GM21526 (cell line): ENCODE data around the gene SYVN1.

Source experiments
- ATAC-seq: cut with Tn5 transposase; IDR thresholded peaks from one replicate; pipeline ENCODE4 v1.9.1; 2021; ENCODE audit warnings: moderate library complexity; ENCODE audit not compliant: unreplicated experiment, low FRiP score

SYVN1 gene

DNA sequence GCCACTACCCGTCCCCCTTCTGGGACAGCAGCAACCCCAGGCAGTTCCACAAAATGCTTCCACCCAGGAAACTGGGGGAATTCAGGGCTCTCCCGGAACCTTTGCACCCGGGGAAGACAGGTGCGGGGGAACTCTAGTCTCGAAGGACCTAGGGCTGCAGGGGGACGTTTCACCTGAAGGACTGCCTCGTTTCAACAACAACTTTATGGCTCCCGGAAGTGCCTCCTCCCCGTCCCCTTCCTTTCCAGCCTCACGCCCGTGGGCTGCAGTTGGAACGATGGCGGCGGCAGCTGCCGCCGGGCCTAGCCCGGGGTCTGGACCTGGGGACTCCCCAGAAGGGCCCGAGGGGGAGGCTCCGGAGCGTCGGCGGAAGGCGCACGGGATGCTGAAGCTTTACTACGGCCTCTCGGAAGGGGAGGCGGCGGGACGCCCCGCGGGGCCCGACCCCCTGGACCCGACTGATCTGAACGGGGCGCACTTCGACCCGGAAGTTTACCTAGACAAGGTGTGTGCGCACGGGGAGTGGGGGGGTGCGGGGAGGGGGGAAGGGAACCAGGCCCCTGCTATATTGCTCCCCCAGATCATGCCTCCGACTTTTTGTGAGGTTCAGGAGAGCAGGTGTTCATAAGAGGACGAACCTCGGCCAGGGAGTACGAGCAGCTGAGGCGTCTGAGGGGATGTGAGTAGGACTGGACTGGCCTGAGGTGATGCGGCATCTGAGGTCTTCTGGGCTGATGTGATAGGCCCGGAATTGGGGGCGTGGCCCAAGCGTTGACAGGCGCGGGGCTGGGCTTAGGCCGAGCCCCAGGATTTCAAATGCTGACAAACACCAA, 38.1 kb downstream of the SYVN1 start, which contains the start of gene VPS51:
Gene VPS51 (plus strand): TSS at position 241 of the 833 bp plus-strand sequence. CDS start 37 bp downstream, at position 278.
- ATAC-seq = peak; percentile 66

DNA sequence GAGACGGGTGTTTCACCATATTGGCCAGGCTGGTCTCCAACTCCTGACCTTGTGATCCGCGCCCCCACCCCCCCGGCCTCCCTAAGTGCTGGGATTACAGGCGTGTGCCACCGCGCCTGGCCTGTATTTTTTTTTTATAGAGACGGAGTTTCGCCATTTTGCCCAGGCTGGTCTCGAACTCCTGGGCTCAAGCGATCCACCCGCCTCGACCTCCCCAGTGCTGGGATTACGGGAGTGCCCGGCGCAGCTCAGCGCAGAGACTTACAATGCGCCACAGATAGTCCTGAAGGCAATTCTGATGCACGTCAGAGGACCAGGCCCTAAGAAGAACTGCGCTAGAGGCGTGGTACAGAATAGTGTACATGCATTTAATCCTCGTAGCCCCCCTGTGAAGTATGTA, 38.9 kb downstream of the SYVN1 start:
- ATAC-seq = no peak

DNA sequence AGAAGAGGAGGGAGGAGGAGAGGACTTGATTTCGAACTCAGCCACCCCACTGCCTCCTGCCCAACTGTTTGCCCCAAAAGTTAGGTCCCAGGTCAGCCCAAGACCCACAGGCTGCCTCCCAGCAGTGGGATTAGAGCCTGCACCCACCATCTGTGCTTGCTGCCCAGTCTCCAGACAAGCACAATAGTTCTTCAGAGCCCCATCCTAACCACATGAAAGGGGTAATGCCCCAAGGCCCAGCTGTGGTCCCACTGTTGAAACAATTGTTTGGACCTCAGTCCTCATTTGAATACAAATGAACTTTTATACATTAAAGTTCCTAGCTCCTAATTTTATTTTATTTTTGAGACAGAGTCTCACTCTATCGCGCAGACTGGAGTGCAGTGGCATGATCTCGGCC, 43.7 kb downstream of the SYVN1 start:
- no peak for ATAC-seq

DNA sequence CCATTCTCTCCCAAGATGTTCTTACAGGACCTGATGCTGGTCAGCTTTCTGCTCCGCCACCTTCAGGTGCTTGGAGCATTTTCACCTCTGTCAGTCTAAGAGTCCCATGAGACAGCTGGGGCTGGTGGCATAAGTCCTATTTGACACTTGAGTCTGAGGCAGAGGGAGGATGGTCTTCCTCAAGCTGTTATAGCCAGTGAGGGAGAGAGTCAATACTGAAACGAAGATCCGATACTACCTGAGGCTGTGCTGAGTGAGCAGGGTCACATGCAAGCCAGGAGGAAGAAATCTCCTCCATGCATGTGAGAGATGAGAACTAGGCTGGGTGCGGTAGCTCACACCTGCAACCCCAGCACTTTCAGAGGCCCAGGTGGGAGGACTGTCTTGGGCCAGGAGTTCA, 44.7 kb downstream of the SYVN1 start:
- ATAC-seq = no peak

DNA sequence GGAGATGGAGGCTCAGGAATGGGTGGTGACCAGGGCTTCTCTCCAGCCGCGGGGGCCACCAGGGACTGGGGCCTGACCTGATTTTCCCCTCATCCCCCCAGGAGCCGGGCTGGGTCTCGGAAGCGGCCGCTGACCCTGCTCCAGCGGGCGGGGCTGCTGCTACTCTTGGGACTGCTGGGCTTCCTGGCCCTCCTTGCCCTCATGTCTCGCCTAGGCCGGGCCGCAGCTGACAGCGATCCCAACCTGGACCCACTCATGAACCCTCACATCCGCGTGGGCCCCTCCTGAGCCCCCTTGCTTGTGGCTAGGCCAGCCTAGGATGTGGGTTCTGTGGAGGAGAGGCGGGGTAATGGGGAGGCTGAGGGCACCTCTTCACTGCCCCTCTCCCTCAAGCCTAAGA, 46.5 kb downstream of the SYVN1 start:
- no peak for ATAC-seq

DNA sequence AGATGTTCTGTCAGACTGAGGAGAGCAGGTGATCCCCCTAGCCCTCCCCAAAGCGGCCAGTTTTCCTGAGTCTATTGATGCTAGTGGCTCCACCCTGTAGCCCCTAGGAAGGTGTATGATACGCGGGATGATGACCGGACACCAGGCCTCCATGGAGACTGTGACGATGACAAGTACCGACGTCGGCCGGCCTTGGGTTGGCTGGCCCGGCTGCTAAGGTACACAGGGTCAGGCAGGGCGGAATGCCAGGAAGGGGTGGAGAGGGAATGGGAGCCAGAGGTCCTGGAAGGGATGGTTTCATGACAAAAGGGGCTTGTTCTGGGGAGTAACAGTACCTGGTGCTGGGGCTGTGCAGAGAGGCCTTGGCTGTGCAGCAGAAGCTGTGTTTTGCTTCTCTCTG, 47.1 kb downstream of the SYVN1 start:
- no peak for ATAC-seq

DNA sequence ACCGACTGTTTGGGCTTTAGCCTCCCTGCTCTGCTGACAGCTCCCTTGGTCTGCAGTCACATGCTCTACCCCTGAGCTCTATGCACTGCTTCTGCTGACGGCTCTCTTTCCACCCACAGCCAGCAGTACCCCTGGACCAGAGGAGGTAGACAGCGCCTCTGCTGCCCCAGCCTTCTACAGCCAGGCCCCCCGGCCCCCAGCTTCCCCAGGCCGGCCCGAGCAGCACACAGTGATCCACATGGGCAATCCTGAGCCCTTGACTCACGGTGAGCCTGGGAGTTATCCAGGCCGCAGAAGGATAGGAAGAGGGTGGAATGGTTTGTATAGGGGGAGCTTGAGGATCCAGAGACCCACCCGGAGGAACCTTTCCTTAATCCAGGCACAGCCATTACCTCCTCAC, 47.5 kb downstream of the SYVN1 start:
- no peak for ATAC-seq

DNA sequence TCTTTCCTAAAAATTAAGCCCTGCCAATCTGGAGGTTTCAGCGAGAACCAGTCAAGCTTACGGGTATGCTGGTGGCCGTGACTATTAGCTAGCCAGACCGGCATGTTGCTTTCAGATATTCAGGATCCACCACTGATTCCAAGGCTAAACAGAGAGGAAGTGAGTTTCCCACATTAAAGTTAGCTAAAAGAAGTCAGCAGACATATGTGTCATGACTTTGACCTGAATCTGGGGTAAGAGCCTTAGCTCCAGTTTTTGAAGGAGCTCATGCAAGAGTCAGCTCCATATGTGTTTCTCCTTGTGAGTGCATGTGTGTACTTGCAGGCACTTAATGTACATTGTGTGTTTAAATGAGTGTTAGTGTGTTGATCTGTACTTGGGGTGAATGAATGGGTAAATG, 48.9 kb downstream of the SYVN1 start:
- no peak for ATAC-seq

DNA sequence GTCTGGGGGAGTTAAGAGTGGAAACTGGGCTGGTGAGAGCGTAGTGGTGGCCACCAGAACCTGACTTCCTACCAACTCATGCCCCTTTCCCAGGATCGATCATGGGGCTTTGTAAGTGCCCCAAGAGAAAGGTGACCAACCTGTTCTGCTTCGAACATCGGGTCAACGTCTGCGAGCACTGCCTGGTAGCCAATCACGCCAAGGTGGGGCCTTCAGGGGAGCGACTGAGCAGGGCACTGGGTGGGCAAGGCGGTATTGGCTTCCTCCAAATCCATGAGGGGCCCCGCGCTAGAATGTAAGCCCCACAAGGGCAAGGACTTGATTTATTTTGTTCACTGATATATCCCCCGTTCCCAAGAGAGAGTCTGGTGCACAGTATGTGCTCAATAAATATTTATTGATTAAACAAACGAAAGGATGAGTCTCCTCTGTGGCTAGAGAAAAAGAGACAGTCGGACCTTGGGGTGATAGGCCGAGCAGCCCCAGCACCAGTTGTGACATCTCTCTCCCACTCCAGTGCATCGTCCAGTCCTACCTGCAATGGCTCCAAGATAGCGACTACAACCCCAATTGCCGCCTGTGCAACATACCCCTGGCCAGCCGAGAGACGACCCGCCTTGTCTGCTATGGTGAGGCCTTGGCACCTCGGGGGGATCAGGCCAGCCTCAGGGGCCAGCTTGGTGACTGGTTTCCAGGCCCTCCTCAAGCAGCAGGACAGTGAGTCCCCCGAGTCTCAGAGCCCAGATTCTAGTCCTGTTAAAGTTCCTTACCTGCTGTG, 49.5 kb downstream of the SYVN1 start:
- ATAC-seq = peak; percentile 7

DNA sequence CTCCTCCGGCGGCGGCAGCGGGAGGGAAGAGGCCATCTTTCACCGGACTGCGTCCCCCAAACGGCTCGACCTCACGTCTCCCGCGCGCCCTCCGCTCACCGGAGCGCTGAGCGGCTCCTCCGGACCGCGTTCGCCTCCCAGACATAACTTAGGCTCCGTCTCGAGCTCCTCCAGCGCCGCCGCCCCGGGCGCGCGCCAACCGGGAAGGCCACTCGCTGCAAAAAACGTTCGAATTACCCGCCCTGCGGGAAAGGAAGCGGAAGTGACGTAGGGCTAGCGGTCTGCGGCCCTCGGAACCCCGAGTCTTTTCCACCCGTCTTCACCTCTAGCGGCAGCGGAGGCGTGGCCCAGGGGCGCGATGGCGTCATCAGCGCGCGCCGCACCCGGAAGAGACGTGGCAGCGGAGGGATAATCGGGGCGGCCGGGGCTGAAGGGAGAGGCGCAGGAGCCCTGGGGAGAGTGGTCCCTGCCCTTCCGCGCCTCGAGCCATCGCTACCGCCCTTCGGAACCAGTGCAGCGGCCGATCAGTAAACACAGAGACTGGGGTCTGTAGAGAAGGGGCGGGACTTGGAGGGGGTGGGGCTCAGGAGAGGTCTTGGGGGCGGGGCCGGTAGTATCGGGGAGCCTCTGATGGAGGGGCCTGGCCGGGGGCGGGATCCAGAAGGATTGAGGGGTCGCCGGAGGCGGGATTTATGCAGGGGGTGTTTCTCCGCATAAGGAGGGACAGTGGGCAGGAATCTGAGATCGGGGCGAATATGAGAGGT, 50.3 kb downstream of the SYVN1 start, which contains the start of the genes CDCA5 and ZFPL1:
Gene CDCA5 (minus strand): TSS at position 207 of the 764 bp plus-strand sequence. CDS start 62 bp downstream, at position 145.
Gene ZFPL1 (plus strand): TSS at position 389 of the 764 bp plus-strand sequence. CDS start 477 bp downstream, outside the sequence.
- ATAC-seq = peak; percentile 68

DNA sequence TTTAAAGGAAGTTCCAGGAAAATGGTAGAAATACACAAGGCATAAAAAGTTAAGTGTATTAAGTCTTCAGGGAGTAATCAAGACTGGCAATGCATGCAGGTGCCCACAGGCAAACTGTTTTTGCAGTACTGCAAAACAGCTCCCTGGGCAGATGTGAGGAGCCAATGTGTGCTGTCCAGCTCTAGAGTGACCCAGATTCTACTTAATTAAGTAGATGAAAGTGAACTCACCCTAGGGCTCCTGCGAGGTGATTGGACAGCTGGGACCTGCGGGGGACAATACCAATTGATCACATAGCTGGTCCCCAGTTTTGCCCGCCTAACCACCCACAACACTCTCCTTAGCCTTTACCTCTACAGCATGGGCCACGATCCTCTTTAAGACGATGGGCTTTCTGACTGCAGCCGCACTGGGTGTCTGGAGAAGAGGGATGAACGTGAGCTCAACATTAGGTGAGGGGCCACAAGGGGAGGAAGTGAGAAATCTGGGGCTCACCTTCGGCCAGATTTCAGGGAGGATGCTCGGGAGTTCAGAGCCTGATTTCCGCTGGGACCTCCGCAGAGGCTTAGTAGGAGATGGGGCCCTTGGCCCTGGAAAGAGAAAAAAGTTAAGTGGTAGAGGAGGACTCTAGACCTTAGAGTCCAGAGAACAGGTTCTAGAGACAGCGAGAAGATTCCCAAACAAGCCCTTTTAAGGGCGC, 51.0 kb downstream of the SYVN1 start:
- ATAC-seq = peak; percentile 16

DNA sequence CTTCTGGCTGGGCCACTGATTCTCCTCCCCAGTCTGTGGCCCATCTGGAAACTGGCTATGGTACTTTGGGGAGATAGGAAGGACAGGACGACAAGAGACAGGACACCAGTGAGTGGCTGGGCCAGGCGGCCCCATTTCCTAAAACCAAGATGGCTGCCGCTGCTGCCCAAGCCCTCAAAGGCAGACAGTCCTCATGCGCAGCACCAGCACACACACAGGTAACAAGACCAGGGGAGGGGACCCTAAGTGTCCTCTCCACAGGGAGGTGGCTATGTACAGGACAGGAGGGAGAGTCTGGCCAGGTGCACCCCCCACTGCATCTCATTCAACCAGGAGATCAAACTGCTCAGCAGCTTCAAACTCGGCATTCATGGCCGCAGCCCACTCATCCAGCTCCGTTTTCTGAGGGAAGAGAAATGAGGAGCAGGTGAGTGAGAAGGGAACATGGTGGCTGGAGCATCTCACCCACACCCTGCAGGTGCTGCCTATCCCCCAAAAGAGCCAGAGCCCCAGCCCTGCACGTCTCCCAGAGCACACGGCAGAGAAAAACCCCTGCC, 55.5 kb downstream of the SYVN1 start:
- ATAC-seq = no peak

DNA sequence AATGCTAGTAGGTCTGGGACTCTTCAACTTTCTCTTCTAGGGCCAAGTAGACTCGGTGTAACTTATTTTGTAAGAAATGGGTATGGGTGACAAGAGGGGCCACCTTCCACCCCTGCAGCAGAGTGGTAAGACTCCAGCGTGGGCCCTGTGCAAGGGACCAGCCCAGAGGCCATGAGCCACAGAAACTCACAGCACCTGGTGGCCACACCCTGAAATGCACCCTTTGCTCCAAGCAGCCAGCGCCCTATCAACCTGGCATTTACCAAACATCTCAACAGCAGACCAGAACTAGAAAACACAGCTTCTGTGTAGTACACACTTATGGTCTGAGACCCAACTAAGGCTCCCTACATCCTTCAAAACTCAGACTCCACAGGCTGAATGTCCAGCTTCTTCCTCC, 56.2 kb downstream of the SYVN1 start:
- ATAC-seq = no peak

DNA sequence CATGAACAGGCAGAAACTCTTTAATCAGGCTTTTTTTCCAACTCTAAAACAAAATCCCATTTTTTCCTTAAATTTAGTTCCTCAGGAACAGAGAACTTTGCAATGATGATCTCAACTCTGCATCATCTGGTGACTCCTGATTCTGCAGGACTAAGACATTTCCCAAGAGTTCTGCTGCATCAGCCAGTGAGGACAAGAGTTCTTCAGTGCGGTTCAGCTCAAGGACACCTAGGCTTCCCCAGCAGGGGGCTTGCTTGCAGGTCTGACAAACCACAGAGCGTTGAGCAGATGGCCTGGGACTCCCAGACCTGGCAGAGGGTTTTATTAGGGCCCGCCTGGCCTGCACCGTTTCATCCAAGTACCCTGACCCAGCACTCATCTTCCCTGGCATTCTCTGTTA, 56.9 kb downstream of the SYVN1 start:
- no peak for ATAC-seq
